ENCODE data around the gene DLG2.

DLG2 gene

DNA sequence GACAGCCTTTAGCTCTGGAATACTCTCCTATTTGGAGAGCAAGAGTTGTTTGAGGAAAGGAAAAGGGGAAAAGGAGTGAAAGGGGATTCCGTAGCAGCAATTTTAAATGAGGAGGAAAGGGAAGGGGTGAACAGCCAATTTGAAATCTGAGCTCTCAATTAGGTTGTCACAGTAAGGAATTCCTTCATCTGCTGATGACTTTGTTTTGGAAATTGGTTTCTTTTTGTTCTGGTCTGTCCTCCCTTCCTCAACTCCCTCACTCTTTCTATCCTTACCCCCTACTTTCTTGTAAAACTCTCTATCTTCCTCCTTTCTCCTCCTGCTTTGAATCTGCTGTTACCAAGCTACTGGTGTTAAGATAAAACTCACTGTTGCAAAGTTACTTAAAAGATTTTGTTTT, 1155.6 kb downstream of the DLG2 start:
- DNase-seq (ENCODE audit: low spot score) = no peak

- no peak for DNase-seq (ENCODE audit: low spot score)
Observed at GRCh38 chr11:84468235-84468634, 1158.9 kb downstream of the DLG2 start.

GRCh38 chr11:84465040-84465439, 1162.1 kb downstream of the DLG2 start:
- DNase-seq (ENCODE audit: low spot score) = no peak

DNA sequence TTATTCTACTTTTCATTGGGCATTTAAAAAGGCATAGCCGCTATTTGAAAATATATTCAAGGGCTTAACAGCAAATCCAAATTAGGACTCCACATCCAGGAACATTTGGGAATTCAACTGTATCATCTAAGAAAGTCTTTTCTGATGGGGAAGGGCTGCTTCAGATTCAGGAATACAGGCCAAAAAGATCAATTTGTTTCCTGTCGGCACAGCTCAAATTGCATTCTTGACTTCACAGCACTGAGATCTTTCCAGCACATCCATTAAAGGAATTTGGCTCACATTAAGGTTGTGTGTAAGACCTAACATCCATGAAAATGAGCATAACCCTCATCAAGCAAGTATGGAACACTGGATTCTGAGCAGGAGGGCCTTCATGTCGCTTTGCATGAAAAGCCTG, 1171.5 kb downstream of the DLG2 start:
- DNase-seq (ENCODE audit: low spot score) = no peak

- DNase-seq (ENCODE audit: low spot score) = no peak
Observed at GRCh38 chr11:84452211-84452610, 1174.9 kb downstream of the DLG2 start.

DNA sequence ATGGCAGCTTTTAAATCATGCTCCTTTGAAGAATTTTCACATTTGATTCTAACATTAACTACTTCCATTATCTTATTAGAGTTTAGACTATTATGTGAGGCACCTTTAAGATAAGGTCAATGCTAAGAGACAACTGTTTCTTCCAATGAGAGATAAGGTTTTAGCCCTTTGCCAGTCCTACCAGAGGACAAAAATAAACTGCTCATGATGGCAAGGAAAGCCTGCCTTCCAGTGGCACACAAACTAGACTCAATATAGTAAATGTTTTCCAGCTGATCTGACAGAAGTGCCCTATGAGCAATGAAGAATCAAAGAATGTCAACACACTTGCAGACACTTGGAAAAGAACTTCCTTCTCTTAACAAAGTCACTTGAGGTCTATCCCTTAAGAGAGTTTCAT, 1188.6 kb downstream of the DLG2 start:
- DNase-seq (ENCODE audit: low spot score) = no peak

DNA sequence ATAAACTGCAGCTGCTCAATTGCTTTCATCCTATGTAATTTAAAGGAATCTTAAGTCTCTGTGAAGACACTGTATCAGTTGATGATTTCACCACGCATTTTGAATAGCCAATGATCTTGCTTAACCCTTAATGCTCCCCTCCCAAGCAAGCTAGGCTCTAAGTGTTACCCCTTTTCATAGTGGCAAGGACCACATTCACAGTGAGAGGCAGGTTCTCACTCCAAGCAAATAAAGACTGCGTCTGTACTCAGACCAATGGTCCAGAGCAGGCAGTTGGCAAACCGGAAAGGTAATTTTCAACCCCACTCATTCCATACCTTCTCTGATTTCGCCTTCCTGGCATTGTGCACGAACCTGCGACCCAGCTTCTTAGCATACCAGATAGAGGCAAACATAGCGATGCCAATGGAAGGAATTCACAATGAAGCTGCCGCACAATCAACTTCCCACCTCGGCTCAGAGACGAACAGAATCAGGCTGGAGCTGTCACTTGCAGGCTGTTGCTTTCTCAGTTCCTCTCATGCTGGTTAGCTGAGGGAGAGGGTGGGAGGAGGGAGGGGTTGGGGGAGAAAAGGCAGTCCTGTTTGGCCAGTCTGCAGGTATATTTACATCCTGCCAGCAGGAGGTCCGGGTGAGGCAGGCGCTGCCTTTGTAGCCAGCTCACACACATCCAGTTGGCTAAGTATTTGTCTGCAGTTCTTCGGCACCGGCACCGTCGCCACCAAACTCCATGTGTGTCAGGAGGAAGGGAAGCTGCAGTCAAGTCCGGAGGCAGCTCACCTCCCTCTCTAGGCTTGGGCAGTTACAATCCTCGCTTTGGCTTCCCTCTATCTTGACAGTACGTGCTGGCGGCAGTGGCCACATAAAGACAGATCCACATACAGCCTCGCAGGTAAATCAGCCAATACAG, 1189.8 kb downstream of the DLG2 start:
- peak; percentile 7 for DNase-seq (ENCODE audit: low spot score)

DNA sequence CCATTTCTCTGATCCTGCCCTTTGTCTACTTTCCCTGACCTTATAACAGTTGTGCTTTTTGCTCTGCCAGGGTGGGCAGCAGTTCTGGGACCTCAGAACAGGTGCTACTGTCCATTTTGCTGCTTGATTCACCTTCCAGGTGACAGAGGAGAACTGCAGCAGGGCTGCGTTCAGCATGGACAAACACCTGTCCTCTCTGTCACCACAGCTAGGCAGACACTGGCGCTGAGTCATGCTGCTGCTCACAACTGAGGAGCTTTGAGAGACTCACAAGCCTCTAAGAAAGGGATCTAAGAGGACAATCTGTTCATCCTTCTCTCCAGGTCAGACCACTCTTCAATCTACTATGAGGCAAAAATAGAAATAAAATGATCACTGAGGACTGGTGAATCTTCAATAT, 1196.5 kb downstream of the DLG2 start:
- DNase-seq (ENCODE audit: low spot score) = peak; percentile 8

GRCh38 chr11:84425673-84426072, 1201.5 kb downstream of the DLG2 start:
- DNase-seq (ENCODE audit: low spot score) = no peak

DNA sequence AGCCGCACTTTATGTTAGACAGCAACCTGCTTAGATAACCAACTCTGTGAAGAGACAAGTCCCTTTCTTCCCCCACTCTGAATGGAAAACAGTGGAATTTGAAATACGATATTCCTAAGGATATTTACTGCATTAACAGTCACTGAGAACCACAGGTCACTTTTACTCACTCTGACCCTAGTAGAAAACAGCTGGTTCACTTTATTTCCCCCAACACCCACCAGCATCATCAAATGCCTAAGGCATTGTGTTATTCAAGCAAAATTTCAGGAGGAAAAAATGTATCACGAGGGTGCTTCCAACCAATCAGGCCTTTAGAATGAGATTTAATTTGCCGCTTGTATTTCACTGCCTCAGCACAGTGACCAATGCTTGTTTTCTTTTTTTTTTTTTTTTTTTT, 1206.9 kb downstream of the DLG2 start:
- no peak for DNase-seq (ENCODE audit: low spot score)

GRCh38 chr11:84419616-84420015, 1207.5 kb downstream of the DLG2 start:
- no peak for DNase-seq (ENCODE audit: low spot score)

- no peak for DNase-seq (ENCODE audit: low spot score)
Observed at GRCh38 chr11:84414920-84415319, 1212.2 kb downstream of the DLG2 start.

- no peak for DNase-seq (ENCODE audit: low spot score)
Observed at GRCh38 chr11:84413549-84413948, 1213.6 kb downstream of the DLG2 start.

DNA sequence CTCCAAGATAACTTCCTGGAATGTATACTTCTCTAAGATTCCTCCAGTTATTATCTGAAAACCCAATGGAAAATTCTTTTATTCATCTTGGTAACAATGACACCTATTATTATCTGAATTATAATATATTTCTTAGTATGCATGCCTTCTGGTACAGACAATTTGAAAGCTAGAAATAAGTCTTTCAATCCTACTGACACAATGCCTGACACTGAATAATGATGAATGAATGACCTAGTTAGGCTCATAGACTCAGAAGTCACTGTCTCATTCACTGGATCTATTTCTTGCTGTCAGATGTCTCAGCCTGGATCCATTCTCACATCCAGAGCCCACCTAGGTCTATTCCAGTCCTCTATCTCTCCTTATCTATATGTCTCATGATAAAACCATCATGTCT, 1214.3 kb downstream of the DLG2 start:
- DNase-seq (ENCODE audit: low spot score) = no peak

GRCh38 chr11:84408946-84409411, 1218.2 kb downstream of the DLG2 start:
- no peak for DNase-seq (ENCODE audit: low spot score)

- no peak for DNase-seq (ENCODE audit: low spot score)
Observed at GRCh38 chr11:84407091-84407490, 1220.1 kb downstream of the DLG2 start.

DNA sequence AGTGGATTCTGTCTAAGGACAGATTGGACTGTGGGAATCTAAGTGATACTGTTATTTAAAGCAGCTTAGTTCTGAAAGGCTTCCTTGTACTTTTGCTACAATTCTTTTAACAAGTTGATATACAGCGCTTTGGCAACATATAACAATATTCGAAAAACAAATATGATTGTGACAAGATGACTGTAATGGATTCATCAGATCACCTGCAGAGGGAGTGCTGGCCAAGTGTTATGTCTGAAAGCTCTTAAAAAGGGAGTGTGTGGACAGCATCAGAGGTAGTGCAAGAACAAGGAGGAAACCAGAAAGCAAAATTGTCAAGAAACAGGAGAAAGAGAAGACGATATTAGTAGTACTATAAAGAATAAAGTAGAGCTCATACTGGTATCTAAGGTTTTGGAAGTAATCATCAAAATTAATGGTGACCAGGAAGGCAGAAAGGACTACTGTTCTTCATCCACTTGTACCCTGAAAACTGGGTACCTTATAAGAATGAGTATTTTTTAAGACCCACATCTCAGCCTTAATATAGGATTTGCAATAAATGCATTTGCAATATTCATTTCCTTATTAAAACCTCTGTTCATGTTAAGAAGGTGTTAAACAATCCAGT, 1229.0 kb downstream of the DLG2 start:
- DNase-seq (ENCODE audit: low spot score) = peak; percentile 18

- DNase-seq (ENCODE audit: low spot score) = no peak
Observed at GRCh38 chr11:84396521-84396920, 1230.6 kb downstream of the DLG2 start.

GRCh38 chr11:84390441-84391078, 1236.6 kb downstream of the DLG2 start:
- peak; percentile 36 for DNase-seq (ENCODE audit: low spot score)

DNA sequence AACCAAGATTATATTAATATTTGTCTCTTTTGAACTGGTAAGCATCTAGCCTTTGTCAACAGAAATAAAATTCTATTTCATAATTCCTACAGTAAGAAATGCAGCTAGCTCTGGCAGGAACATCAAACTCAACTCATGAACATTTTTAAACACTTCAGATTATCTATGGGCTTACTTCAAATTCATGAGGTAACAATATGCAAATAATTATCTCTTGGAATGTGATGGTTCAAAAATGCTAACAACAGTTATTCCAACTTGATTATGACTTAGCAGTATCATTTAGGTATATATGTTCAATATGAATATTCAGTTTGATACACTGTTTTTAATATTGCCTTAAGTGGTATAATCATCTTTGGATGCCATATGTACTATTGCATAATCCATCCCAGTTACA, 1237.4 kb downstream of the DLG2 start:
- DNase-seq (ENCODE audit: low spot score) = no peak

DNA sequence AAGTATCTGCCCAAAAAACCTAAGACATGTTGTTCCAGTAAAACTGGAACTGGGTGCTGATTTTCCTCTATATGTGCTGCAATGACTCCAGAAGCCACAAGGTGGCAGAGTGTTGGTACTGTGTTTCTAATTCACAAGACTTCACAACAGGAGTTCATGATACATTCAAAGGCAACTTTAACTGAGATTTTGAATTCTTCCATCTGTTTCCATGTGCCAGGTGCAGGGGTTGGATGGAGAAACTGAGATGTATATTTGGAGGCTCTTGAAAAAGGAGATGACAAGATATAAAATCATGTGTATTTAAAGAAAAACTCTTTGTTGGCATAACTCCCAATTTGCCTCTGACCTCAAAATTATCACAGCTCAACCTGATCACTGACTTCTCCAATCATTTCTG, 1242.4 kb downstream of the DLG2 start:
- peak; percentile 48 for DNase-seq (ENCODE audit: low spot score)

GRCh38 chr11:84383576-84383975, 1243.6 kb downstream of the DLG2 start:
- no peak for DNase-seq (ENCODE audit: low spot score)

DNA sequence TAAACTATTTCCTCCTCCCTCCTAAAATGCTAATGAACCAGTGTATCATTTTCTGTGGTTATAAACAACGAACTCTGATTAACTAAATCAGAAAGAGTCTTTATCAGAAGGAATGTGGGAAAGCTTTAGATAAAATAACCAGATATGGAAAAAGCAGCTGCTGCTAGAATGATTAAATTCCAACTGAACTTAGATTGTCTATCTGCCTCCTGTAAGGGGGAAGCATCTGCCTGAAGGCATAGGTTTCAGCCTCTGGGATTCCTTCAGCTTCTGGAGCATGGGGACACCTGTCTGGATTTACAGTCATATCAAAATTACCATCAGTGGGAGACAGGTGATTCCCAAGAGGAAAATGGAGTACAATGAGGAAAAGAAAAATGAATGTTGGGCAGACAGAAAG, 1245.5 kb downstream of the DLG2 start:
- no peak for DNase-seq (ENCODE audit: low spot score)

All from SW480 (cell line).